Activated T-cell treated with anti-CD3 and anti-CD28 coated beads for 24 hours (primary cell): ENCODE results near the gene MED16.
"Not testable (repeated sequence)": the region's sequence is repeated elsewhere in the genome, so short reads cannot be mapped to it uniquely, and the experiment has no call there.

ENCODE experiments used
- DNase-seq: peaks from one replicate; pipeline ENCODE4 v3.0.0-alpha.2; 2020; ENCODE audit warnings: low read depth

MED16 gene

GRCh38 chr19:887599-887998 is 5.4 kb downstream of the MED16 start:
- DNase-seq = no peak

GRCh38 chr19:887072-887471 is 5.9 kb downstream of the MED16 start:
- no peak for DNase-seq

- DNase-seq = no peak
These were observed 7.3 kb downstream of the MED16 start for GRCh38 chr19:885536-886224.

GRCh38 chr19:884420-885211 is 8.4 kb downstream of the MED16 start:
- no peak for DNase-seq

GRCh38 chr19:883661-884211 is 9.3 kb downstream of the MED16 start:
- no peak for DNase-seq

GRCh38 chr19:882871-883497 is 10.0 kb downstream of the MED16 start:
- DNase-seq = no peak

GRCh38 chr19:881385-882071 is 11.5 kb downstream of the MED16 start:
- no peak for DNase-seq

- no peak for DNase-seq
These were observed 13.1 kb downstream of the MED16 start for GRCh38 chr19:879711-880438.

GRCh38 chr19:878751-879561 is 14.0 kb downstream of the MED16 start:
- DNase-seq = not testable (repeated sequence)

GRCh38 chr19:877992-878660 is 14.9 kb downstream of the MED16 start:
- not testable (repeated sequence) for DNase-seq

GRCh38 chr19:876780-877314 is 16.1 kb downstream of the MED16 start:
- DNase-seq = no peak

- DNase-seq = no peak
These were observed 16.9 kb downstream of the MED16 start for GRCh38 chr19:876089-876488.

GRCh38 chr19:875265-875879 is 17.6 kb downstream of the MED16 start:
- no peak for DNase-seq

- DNase-seq = no peak
These were observed 19.4 kb downstream of the MED16 start for GRCh38 chr19:873561-874041.

GRCh38 chr19:873084-873483 is 19.9 kb downstream of the MED16 start:
- peak; percentile 46 for DNase-seq

GRCh38 chr19:872266-872951 is 20.6 kb downstream of the MED16 start:
- DNase-seq = peak; percentile 71

GRCh38 chr19:871446-872265 is 21.3 kb downstream of the MED16 start:
- DNase-seq = no peak

GRCh38 chr19:870963-871401 is 22.0 kb downstream of the MED16 start:
- no peak for DNase-seq
